Measurements from ENCODE around the gene RIN1. TPM values are rescaled to one million over a fixed set of nuclear protein-coding genes. Genes with fewer than 3 reads are reported as not detected.
"Not testable (repeated sequence)": the region's sequence is repeated elsewhere in the genome, so short reads cannot be mapped to it uniquely, and the experiment has no call there.

The RIN1 gene
- total and polyA plus RNA-seq, 2 of the 13 experiments (the other 11 are each of a cell fraction or from before 2014, with no cell fraction given) = 2.4 to 4.1 TPM

DNA sequence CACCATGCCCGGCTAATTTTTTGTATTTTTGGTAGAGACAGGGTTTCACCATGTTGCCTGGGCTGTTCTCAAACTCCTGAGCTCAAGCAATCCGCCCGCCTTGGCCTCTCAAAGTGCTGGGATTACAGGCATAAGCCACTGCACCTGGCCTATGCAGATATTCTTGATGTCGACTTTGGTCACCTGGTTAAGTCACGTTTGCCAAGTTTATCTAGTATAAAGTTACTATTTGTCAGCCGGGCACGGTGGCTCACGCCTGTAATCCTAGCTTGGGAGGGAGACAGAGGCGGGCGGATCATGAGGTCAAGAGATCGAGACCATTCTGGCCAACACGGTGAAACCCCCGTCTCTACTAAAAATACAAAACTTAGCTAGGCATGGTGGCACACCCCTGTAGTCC lies 48.1 kb upstream of the RIN1 start:
- intact Hi-C loops (cut with micrococcal nuclease; ENCODE audit: unreplicated experiment) = loop anchor here (10.0 kb wide), 1 partner anchor 70 kb away; the partner anchor contains the start of gene CD248
- H3K27ac ChIP-seq (ENCODE audit: extremely low read length, insufficient read depth, low read length); H3K27me3 ChIP-seq (ENCODE audit: control insufficient read depth in 1 of 2, insufficient read depth in 2 of 2, low read length in 2 of 2); H3K79me2 ChIP-seq (ENCODE audit: insufficient read depth, low read length); DNase-seq (ENCODE audit: low spot score); H3K4me2 ChIP-seq (ENCODE audit: low read depth, low read length); CTCF ChIA-PET (ENCODE audit: low intra/inter-chr PET ratio, low total read pairs); ATAC-seq; H4K20me1 ChIP-seq (ENCODE audit: insufficient read depth, low read length); H3K4me3 ChIP-seq (replicated peaks in 1 of 3; ENCODE audit: insufficient read depth in 1 of 3, low read depth in 2 of 3, low read length in 3 of 3); H2AFZ ChIP-seq (ENCODE audit: low read length); in situ Hi-C loops (cut with HindIII; ENCODE audit: extremely low pct_ligation_motif_present, low pct_unique_long_range_greater_than_20kb); FAIRE-seq; H3K9ac ChIP-seq (ENCODE audit: insufficient read depth, low read depth, low read length); H3K36me3 ChIP-seq (replicated peaks in 1 of 2; ENCODE audit: control insufficient read depth in 1 of 2, insufficient read depth in 2 of 2, low read length in 2 of 2); H3K9me3 ChIP-seq (ENCODE audit: low read length); BruUV-seq (replicated peaks): not testable (repeated sequence)
- peak; percentile 23; the same call in 1 of the 2 replicates for TF ChIP-seq BHLHE40 (IDR thresholded peaks at IDR 0.05; ENCODE audit: low read length)
- TF ChIP-seq SIX1 (CRISPR knock-in tag; IDR thresholded peaks at IDR 0.05; ENCODE audit: borderline replicate concordance) = 0 out of 2 replicates have a peak, but pooled peaks have one; percentile 55
- TF ChIP-seq ZNF460 (CRISPR knock-in tag; IDR thresholded peaks at IDR 0.05; ENCODE audit: borderline replicate concordance) = peak; percentile 13; the same call in 1 of the 2 replicates
- peaks cover 20% of the 10 kb centered on the region for H3K4me1 ChIP-seq (ENCODE audit: insufficient read depth, low read length)
- 39% methylated on average over 5 of the region's 13 CpGs for whole genome bisulfite sequencing (ENCODE audit: low lambda C conversion rate)
- POLR2A ChIA-PET = interaction anchor here (1.1 kb wide), 1 partner anchor 856 kb away, joined by 3 read pairs; no protein-coding TSS in a partner anchor

DNA sequence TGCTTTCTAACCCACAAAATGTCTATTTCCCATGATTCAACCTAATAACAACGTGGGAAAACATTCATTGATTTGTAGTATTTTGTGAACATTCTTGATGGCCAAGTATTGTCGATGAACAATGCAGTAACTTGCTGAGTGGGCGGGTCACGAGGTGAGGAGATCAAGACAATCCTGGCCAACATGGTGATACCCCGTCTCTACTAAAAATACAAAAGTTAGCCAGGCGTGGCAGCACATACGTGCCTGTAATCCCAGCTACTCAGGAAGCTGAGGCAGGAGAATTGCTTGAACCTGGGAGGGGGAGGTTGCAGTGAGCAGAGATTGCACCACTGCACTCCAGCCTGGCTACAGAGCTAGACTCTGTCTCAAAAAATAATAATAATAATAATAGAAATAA lies 44.0 kb upstream of the RIN1 start:
- 31% methylated on average over 7 of the region's 7 CpGs for WGBS (ENCODE audit: low lambda C conversion rate)
- H3K4me2 ChIP-seq (ENCODE audit: low read depth, low read length); DNase-seq (ENCODE audit: low spot score); H3K27ac ChIP-seq (ENCODE audit: extremely low read length, insufficient read depth, low read length); H3K4me3 ChIP-seq (replicated peaks in 1 of 3; ENCODE audit: insufficient read depth in 1 of 3, low read depth in 2 of 3, low read length in 3 of 3); H3K9ac ChIP-seq (ENCODE audit: insufficient read depth, low read depth, low read length); ATAC-seq; BruUV-seq (replicated peaks); H3K79me2 ChIP-seq (ENCODE audit: insufficient read depth, low read length); FAIRE-seq; H3K27me3 ChIP-seq (ENCODE audit: control insufficient read depth in 1 of 2, insufficient read depth in 2 of 2, low read length in 2 of 2); CTCF ChIA-PET (ENCODE audit: low intra/inter-chr PET ratio, low total read pairs); H2AFZ ChIP-seq (ENCODE audit: low read length); H3K36me3 ChIP-seq (replicated peaks in 1 of 2; ENCODE audit: control insufficient read depth in 1 of 2, insufficient read depth in 2 of 2, low read length in 2 of 2); H4K20me1 ChIP-seq (ENCODE audit: insufficient read depth, low read length); POLR2A ChIA-PET; H3K4me1 ChIP-seq (ENCODE audit: insufficient read depth, low read length); H3K9me3 ChIP-seq (ENCODE audit: low read length); in situ Hi-C loops (cut with HindIII; ENCODE audit: extremely low pct_ligation_motif_present, low pct_unique_long_range_greater_than_20kb): not testable (repeated sequence)
- intact Hi-C loops (cut with micrococcal nuclease; ENCODE audit: unreplicated experiment) = loop anchor here (10.0 kb wide), 1 partner anchor 65 kb away; the partner anchor contains the start of gene CD248

DNA sequence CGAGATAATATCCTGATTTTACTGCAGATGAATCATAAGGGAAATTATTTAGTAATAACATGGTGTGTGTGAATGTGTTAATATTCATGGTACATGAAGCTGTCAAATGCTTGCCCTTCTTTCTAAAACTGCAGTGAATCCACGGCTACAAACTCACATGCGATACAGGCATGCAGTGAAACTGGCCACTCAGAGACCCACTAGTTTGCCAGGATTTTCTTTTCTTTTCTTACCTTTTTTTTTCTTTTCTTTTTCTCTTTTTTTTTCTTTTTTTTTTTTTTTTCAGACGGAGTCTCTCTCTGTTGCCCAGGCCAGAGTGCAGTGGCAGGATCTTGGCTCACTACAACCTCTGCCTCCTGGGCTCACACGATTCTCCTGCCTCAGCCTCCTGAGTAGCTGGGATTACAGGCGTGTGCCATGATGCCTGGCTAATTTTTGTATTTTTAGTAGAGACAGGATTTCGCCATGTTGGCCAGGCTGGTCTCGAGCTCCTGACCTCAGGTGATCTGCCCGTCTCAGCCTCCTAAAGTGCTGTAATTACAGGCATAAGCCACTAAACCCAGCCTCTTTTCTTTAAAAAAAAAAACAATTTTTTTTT lies 37.6 kb upstream of the RIN1 start:
- H3K9me3 ChIP-seq (ENCODE audit: low read length); H3K4me3 ChIP-seq (replicated peaks in 1 of 3; ENCODE audit: insufficient read depth in 1 of 3, low read depth in 2 of 3, low read length in 3 of 3); intact Hi-C loops (cut with micrococcal nuclease; ENCODE audit: unreplicated experiment); FAIRE-seq; H3K27me3 ChIP-seq (ENCODE audit: control insufficient read depth in 1 of 2, insufficient read depth in 2 of 2, low read length in 2 of 2); ATAC-seq; H3K27ac ChIP-seq (ENCODE audit: extremely low read length, insufficient read depth, low read length); H4K20me1 ChIP-seq (ENCODE audit: insufficient read depth, low read length); in situ Hi-C loops (cut with HindIII; ENCODE audit: extremely low pct_ligation_motif_present, low pct_unique_long_range_greater_than_20kb); BruUV-seq (replicated peaks); DNase-seq (ENCODE audit: low spot score); H3K79me2 ChIP-seq (ENCODE audit: insufficient read depth, low read length); H3K9ac ChIP-seq (ENCODE audit: insufficient read depth, low read depth, low read length); H3K36me3 ChIP-seq (replicated peaks in 1 of 2; ENCODE audit: control insufficient read depth in 1 of 2, insufficient read depth in 2 of 2, low read length in 2 of 2); CTCF ChIA-PET (ENCODE audit: low intra/inter-chr PET ratio, low total read pairs); H2AFZ ChIP-seq (ENCODE audit: low read length); H3K4me2 ChIP-seq (ENCODE audit: low read depth, low read length): not testable (repeated sequence)
- peaks cover 29% of the 10 kb centered on the region for H3K4me1 ChIP-seq (ENCODE audit: insufficient read depth, low read length)
- POLR2A ChIA-PET = interaction anchor here (2.1 kb wide), 1 partner anchor 61 kb away, joined by 6 read pairs; no protein-coding TSS in a partner anchor
- WGBS (ENCODE audit: low lambda C conversion rate) = 44% methylated on average over 9 of the region's 9 CpGs

All from HepG2 (cell line).